ENCODE results near the gene MTMR2.

DNA sequence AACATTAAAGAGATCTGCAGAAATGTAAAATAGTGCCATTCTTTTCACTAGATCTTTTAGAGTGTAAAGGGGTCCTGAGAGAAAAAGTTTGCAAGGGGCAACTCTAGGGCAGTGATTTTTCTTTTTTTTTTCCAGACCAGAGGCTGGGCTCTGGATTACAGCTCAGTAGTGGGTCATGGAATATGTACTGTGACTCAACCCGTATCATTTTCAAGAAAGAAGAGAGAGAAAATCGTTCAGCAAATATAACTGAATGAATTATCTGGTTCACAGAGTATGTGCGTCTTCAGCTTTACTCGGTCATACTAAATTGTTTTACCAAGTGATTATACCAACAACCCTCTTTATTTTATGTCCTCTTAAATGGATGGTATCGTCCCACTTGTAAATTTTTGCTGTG is 129.8 kb downstream of the MTMR2 start:
- TF ChIP-seq, protein P1, sequence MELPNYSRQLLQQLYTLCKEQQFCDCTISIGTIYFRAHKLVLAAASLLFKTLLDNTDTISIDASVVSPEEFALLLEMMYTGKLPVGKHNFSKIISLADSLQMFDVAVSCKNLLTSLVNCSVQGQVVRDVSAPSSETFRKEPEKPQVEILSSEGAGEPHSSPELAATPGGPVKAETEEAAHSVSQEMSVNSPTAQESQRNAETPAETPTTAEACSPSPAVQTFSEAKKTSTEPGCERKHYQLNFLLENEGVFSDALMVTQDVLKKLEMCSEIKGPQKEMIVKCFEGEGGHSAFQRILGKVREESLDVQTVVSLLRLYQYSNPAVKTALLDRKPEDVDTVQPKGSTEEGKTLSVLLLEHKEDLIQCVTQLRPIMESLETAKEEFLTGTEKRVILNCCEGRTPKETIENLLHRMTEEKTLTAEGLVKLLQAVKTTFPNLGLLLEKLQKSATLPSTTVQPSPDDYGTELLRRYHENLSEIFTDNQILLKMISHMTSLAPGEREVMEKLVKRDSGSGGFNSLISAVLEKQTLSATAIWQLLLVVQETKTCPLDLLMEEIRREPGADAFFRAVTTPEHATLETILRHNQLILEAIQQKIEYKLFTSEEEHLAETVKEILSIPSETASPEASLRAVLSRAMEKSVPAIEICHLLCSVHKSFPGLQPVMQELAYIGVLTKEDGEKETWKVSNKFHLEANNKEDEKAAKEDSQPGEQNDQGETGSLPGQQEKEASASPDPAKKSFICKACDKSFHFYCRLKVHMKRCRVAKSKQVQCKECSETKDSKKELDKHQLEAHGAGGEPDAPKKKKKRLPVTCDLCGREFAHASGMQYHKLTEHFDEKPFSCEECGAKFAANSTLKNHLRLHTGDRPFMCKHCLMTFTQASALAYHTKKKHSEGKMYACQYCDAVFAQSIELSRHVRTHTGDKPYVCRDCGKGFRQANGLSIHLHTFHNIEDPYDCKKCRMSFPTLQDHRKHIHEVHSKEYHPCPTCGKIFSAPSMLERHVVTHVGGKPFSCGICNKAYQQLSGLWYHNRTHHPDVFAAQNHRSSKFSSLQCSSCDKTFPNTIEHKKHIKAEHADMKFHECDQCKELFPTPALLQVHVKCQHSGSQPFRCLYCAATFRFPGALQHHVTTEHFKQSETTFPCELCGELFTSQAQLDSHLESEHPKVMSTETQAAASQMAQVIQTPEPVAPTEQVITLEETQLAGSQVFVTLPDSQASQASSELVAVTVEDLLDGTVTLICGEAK (IDR thresholded peaks at IDR 0.05; ENCODE audit: borderline replicate concordance) = no peak
- no peak for TF ChIP-seq STAT1 (conservative IDR thresholded peaks at IDR 0.05)
- TF ChIP-seq EP300 (IDR thresholded peaks at IDR 0.05; ENCODE audit: borderline replicate concordance in 1 of 2, control insufficient read depth in 1 of 2, low read depth in 2 of 2, low read length in 2 of 2) = no peak
- TF ChIP-seq ETV6 (conservative IDR thresholded peaks at IDR 0.05 in 1 of 2, IDR thresholded peaks at IDR 0.05 in 1 of 2; ENCODE audit: borderline replicate concordance in 1 of 2, low read depth in 1 of 2) = no peak
- TF ChIP-seq, protein P2, sequence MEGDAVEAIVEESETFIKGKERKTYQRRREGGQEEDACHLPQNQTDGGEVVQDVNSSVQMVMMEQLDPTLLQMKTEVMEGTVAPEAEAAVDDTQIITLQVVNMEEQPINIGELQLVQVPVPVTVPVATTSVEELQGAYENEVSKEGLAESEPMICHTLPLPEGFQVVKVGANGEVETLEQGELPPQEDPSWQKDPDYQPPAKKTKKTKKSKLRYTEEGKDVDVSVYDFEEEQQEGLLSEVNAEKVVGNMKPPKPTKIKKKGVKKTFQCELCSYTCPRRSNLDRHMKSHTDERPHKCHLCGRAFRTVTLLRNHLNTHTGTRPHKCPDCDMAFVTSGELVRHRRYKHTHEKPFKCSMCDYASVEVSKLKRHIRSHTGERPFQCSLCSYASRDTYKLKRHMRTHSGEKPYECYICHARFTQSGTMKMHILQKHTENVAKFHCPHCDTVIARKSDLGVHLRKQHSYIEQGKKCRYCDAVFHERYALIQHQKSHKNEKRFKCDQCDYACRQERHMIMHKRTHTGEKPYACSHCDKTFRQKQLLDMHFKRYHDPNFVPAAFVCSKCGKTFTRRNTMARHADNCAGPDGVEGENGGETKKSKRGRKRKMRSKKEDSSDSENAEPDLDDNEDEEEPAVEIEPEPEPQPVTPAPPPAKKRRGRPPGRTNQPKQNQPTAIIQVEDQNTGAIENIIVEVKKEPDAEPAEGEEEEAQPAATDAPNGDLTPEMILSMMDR (IDR thresholded peaks at IDR 0.05 in 2 of 3, conservative IDR thresholded peaks at IDR 0.05 in 1 of 3; ENCODE audit: control insufficient read depth in 2 of 3, extremely low read depth in 1 of 3, insufficient read depth in 1 of 3, low read depth in 3 of 3, low read length in 3 of 3) = no peak
- no peak for TF ChIP-seq CHD4 (IDR thresholded peaks at IDR 0.05)
